Neural cell (in vitro differentiated cells): ENCODE results near the gene TK2.

Experiments
- EP300 ChIP-seq: fragments of 450-650 bp; conservative IDR thresholded peaks from 2 replicates; pipeline ENCODE4 v1.6.1; 2014; ENCODE audit warnings: antibody characterized with exemption, mild to moderate bottlenecking, moderate library complexity; ENCODE audit not compliant: poor library complexity, severe bottlenecking
- EZH2 ChIP-seq: fragments of 200-600, 300-800 bp; shearing (Covaris generic), sonication (generic); IDR thresholded peaks from 2 replicates; pipeline ENCODE4 v1.6.1; 2014; ENCODE audit warnings: antibody characterized with exemption, low read length, borderline replicate concordance, mild to moderate bottlenecking; ENCODE audit not compliant: insufficient read depth, poor library complexity, severe bottlenecking
- TF ChIP-seq, protein P1 (sequence below): fragments of 450-650 bp; IDR thresholded peaks from 2 replicates; pipeline ENCODE4 v1.5.1; 2014; ENCODE audit warnings: antibody characterized with exemption, mild to moderate bottlenecking, moderate library complexity; ENCODE audit not compliant: poor library complexity, severe bottlenecking

DNA sequence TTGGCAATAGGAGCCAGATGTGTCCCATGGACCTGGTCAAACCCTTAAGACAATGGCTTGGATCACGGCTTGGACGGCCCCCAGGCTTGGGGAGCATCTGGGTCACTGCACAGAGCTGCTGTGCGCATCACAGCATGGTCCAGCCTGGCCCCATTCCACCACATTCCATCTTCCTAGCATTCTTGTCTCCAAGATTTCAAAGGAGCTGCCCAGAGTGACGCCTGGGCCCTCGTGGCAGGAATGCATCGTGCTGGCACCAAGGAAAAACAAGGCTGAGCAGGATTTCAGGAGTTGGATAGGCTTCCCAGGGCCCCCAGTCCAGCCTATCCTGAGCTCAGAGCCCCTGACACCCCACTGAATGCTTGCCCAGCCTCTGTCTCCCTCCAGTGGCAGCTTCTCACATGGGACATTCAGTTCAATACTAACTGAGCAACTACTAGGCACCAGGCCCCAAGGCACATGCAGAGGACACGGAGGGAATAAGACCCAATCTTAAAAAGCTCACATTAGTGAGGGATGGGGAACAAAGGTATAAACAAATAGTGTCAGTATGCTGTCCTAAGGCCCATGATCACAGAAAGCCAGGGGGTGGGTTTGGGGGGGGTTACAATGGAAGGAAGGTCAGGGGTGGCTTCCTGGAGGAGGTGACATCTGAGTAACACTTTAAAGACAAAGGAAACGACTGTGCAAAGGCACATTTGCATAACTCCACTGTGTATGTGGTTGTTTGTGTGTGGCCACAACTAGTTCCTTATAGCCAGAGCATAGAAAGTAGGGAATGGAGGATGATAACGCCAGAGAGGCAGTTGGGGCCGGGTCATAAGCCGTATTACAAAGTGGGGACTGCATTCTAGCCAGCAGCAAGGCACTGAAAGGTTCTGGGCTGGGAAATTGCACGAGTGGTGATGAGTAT lies 34.1 kb downstream of the TK2 start:
- TF ChIP-seq, protein P1, sequence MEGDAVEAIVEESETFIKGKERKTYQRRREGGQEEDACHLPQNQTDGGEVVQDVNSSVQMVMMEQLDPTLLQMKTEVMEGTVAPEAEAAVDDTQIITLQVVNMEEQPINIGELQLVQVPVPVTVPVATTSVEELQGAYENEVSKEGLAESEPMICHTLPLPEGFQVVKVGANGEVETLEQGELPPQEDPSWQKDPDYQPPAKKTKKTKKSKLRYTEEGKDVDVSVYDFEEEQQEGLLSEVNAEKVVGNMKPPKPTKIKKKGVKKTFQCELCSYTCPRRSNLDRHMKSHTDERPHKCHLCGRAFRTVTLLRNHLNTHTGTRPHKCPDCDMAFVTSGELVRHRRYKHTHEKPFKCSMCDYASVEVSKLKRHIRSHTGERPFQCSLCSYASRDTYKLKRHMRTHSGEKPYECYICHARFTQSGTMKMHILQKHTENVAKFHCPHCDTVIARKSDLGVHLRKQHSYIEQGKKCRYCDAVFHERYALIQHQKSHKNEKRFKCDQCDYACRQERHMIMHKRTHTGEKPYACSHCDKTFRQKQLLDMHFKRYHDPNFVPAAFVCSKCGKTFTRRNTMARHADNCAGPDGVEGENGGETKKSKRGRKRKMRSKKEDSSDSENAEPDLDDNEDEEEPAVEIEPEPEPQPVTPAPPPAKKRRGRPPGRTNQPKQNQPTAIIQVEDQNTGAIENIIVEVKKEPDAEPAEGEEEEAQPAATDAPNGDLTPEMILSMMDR = no peak
- TF ChIP-seq EP300 (no peak), EZH2 (no peak)
